Epidermal melanocyte (primary cell): Measurements from ENCODE around the gene IL12B.
"Not testable (repeated sequence)": the region's sequence is repeated elsewhere in the genome, so short reads cannot be mapped to it uniquely, and the experiment has no call there.

Experiments
- DNase-seq: peaks from one replicate; pipeline ENCODE4 v3.0.0; 2011; ENCODE audit warnings: low spot score; ENCODE audit not compliant: insufficient read length

The IL12B gene

DNA sequence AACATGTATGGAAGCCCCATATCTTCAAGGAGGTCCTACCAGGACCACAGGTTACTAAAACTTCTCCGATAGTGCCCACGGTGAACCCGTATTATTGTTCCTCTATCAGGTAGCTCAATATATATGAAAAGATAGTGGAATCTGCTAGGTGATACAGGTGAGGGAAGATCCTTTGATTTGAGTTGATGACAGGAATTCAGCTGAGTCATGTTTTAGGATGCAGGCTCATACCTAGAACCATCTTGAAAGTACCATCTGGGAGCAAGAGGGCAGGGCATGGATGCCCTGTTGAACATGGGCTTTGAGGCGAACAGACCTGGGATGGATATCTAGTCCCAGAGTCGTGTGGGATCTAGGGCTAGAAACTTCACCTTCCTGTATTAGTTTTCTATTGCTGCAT lies 35.4 kb downstream of the IL12B start:
- no peak for DNase-seq

- no peak for DNase-seq
Measured at GRCh38 chr5:159290741-159291140, 39.5 kb downstream of the IL12B start.

GRCh38 chr5:159286420-159287035 lies 43.8 kb downstream of the IL12B start:
- no peak for DNase-seq

DNA sequence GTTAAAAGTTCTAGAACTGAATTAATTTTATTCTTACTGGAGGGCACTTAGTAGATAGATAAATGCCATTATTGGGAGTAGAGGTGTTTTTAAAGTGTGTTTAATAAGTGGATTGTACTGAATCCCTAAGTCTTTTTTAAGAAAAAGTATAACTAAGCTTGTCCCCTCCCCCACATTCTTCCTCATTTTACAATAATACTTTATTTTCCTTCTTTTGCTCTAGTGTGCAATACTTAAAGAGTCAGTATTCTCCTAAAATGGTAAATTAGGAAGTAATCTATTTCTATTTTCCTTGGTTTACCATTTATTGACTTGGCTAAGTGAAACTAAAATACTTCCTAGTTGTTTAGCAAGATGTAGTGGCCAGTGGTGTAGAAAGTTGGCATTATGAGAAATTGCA lies 55.6 kb downstream of the IL12B start:
- DNase-seq = no peak

GRCh38 chr5:159273923-159274322 lies 56.4 kb downstream of the IL12B start:
- DNase-seq = no peak

DNA sequence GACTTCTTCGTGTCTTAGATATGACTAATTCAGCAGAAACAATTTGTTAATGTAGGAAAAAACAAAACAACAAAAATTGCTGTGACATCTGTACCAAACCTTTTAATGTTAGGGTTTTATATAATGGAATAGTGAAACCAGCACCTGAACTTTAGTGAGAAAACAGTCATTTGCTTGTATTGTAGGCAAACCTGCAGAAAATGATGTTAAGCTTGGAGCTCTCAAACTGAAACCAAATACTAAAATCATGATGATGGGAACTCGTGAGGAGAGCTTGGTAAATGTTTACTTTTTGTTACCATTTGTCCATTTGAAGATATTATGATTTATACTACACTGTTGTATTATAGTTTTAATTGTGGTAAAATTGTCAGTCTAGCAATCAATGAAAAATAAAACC lies 60.6 kb downstream of the IL12B start:
- DNase-seq = no peak

DNA sequence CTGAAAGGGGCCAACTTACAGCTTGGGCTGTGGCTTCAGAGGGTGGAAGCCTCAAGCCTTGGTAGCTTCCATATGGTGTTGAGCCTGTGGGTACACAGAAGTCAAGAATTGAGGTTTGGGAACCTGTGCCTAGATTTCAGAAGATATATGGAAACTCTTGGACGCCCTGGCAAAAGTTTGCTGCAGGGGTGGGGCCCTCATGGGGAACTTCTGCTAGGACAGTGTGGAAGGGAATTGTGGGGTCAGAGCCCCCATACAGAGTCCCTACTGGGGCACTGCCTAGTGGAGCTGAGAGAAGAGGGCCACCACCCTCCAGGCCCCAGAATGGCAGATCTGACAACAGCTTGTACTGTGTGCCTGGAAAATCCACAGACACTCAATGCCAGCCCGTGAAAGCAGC lies 63.5 kb downstream of the IL12B start:
- not testable (repeated sequence) for DNase-seq
